SK-N-SH (cell line): ENCODE data around the gene PXDC1. TPM values are rescaled to one million over a fixed set of nuclear protein-coding genes. Genes with fewer than 3 reads are reported as not detected.

Experiments
- CTCF ChIA-PET: fragments of 300-600, 350-600 bp; formaldehyde crosslinking; extraction: SDS; loops from one replicate; lab custom pipeline; 2021; lab: Yijun Ruan, JAX
- POLR2A ChIA-PET: fragments of 350-600 bp; sonication (Branson Sonifier 250); formaldehyde crosslinking; extraction: SDS; loops from one replicate; lab custom pipeline; 2020; ENCODE audit warnings: antibody characterized with exemption, inconsistent platforms; lab: Yijun Ruan, JAX
- DNase-seq: peaks from one replicate; pipeline ENCODE4 v3.0.0; 2012
- H2AFZ ChIP-seq: fragments of 200-600 bp; sonication (generic); 2 replicates; pipeline ENCODE4 v1.8.1; 2016; ENCODE audit warnings: antibody characterized with exemption, mild to moderate bottlenecking, low read depth
- H3F3A ChIP-seq: fragments of 200-600 bp; sonication (generic); replicated peaks from 2 replicates; pipeline ENCODE3; 2016; ENCODE audit warnings: antibody characterized with exemption, mild to moderate bottlenecking; ENCODE audit not compliant: insufficient read depth
- H3K27ac ChIP-seq, 2 experiments: fragments of 200-500 bp in 1 of 2; fragments of 200-600 bp in 1 of 2; sonication (Bioruptor generic) in 1 of 2; sonication (generic), shearing (Covaris generic) in 1 of 2; 2 replicates each; pipeline versions ENCODE4 v1.5.1 to v1.6.1; 2014 to 2016; ENCODE audit warnings: low read depth in 2 of 2, inconsistent platforms in 1 of 2, low read length in 1 of 2, mild to moderate bottlenecking in 1 of 2, mixed read lengths in 1 of 2
- H3K27me3 ChIP-seq: fragments of 200-600 bp; sonication (generic), shearing (Covaris generic); 2 replicates; pipeline ENCODE4 v1.6.1; 2016; ENCODE audit warnings: mixed run types; ENCODE audit not compliant: insufficient read depth
- H3K36me3 ChIP-seq, 2 experiments: fragments of 200-500 bp in 1 of 2; fragments of 200-600 bp in 1 of 2; sonication (Bioruptor generic) in 1 of 2; sonication (generic) in 1 of 2; replicated peaks in 1 of 2; 2 replicates each; pipeline versions ENCODE3 to v1.5.1; 2014 to 2016; ENCODE audit warnings: low read length in 1 of 2, mild to moderate bottlenecking in 1 of 2; ENCODE audit not compliant: insufficient read depth in 2 of 2, control insufficient read depth in 1 of 2
- H3K4me1 ChIP-seq, 2 experiments: fragments of 200-500 bp in 1 of 2; fragments of 200-600 bp in 1 of 2; sonication (Bioruptor generic) in 1 of 2; sonication (generic), shearing (Covaris generic) in 1 of 2; 2 replicates each; pipeline versions ENCODE4 v1.5.1 to v1.6.1; 2014 to 2016; ENCODE audit warnings: low read depth in 1 of 2, low read length in 1 of 2, mixed run types in 1 of 2; ENCODE audit not compliant: insufficient read depth in 2 of 2, control insufficient read depth in 1 of 2
- H3K4me2 ChIP-seq: fragments of 200-600 bp; sonication (generic), shearing (Covaris generic); 2 replicates; pipeline ENCODE4 v1.6.1; 2017; ENCODE audit warnings: mixed run types
- H3K4me3 ChIP-seq, 2 experiments: fragments of 200-500 bp in 1 of 2; fragments of 200-600 bp in 1 of 2; sonication (Bioruptor generic) in 1 of 2; sonication (generic), shearing (Covaris generic) in 1 of 2; 2 replicates each; pipeline versions ENCODE4 v1.5.1 to v1.8.1; 2014 to 2016; ENCODE audit warnings: low read depth in 2 of 2, inconsistent platforms in 1 of 2, low read length in 1 of 2, mild to moderate bottlenecking in 1 of 2, mixed read lengths in 1 of 2, moderate library complexity in 1 of 2
- H3K79me2 ChIP-seq: fragments of 200-600 bp; sonication (generic); 2 replicates; pipeline ENCODE4 v1.8.1; 2017; ENCODE audit warnings: mild to moderate bottlenecking; ENCODE audit not compliant: insufficient read depth
- H3K9ac ChIP-seq: fragments of 200-600 bp; sonication (generic); 2 replicates; pipeline ENCODE4 v1.6.1; 2017; ENCODE audit warnings: mixed run types
- H3K9me2 ChIP-seq: fragments of 200-600 bp; sonication (generic); 2 replicates; pipeline ENCODE4 v1.6.1; 2017; ENCODE audit warnings: mixed run types
- H3K9me3 ChIP-seq: fragments of 200-600 bp; sonication (generic); 2 replicates; pipeline ENCODE4 v1.6.1; 2017; ENCODE audit warnings: mixed run types, mild to moderate bottlenecking, moderate library complexity
- H4K20me1 ChIP-seq: fragments of 200-600 bp; sonication (generic); 2 replicates; pipeline ENCODE4 v1.6.1; 2017; ENCODE audit warnings: mild to moderate bottlenecking, mixed run types; ENCODE audit not compliant: insufficient read depth
- FOXJ3 ChIP-seq: sonication (generic); formaldehyde crosslinking; IDR thresholded peaks from 2 replicates; pipeline ENCODE4 v1.5.1; 2020; ENCODE audit warnings: mild to moderate bottlenecking, missing genetic modification reagents
- GATA2 ChIP-seq: sonication (generic); formaldehyde crosslinking; IDR thresholded peaks from 2 replicates; pipeline ENCODE4 v1.5.0; 2020; ENCODE audit warnings: mild to moderate bottlenecking, missing genetic modification reagents
- MEF2A ChIP-seq: IDR thresholded peaks from 2 replicates; pipeline ENCODE4 v1.4.0; 2012; ENCODE audit warnings: low read depth, borderline replicate concordance
- NRF1 ChIP-seq: IDR thresholded peaks from 2 replicates; pipeline ENCODE4 v1.6.1; 2012; ENCODE audit warnings: low read depth, mild to moderate bottlenecking, low read length
- POLR2AphosphoS5 ChIP-seq: IDR thresholded peaks from 2 replicates; pipeline ENCODE4 v1.6.1; 2012; ENCODE audit warnings: low read depth, low read length
- RAD21 ChIP-seq: IDR thresholded peaks from 2 replicates; pipeline ENCODE4 v1.6.1; 2012; ENCODE audit warnings: mild to moderate bottlenecking, low read length
- RFX5 ChIP-seq: IDR thresholded peaks from 2 replicates; pipeline ENCODE4 v1.6.1; 2012; ENCODE audit warnings: mild to moderate bottlenecking, improper control_type of control experiment, low read length
- SIN3A ChIP-seq: IDR thresholded peaks from 2 replicates; pipeline ENCODE4 v1.6.1; 2012; ENCODE audit warnings: low read depth, mild to moderate bottlenecking, low read length, moderate library complexity, borderline replicate concordance
- TAF1 ChIP-seq: IDR thresholded peaks from 2 replicates; pipeline ENCODE4 v1.6.1; 2012; ENCODE audit warnings: low read depth, mild to moderate bottlenecking, low read length, moderate library complexity, borderline replicate concordance
- TCF12 ChIP-seq: IDR thresholded peaks from 2 replicates; pipeline ENCODE4 v1.4.0; 2012
- WGBS: methylation state at CpG from one replicate; pipeline ENCODE4 v1.1.6; 2017; ENCODE audit warnings: low lambda C conversion rate; 5-methylcytosine and 5-hydroxymethylcytosine counted together
- polyA plus RNA-seq, 3 experiments: library from polyadenylated mRNA; depleted of rRNA; stranded (reverse); fragments of >200 nt; gene quantifications; 2 replicates each; pipeline ENCODE4 v1.2.3, GENCODE V29; 2012
- TF ChIP-seq, protein P1 (sequence below): IDR thresholded peaks from 2 replicates; pipeline ENCODE4; 2012
- TF ChIP-seq, protein P2 (sequence below): fragments of 150-350 bp; IDR thresholded peaks from 2 replicates; pipeline ENCODE4 v1.6.1; 2016; ENCODE audit warnings: mild to moderate bottlenecking, low read depth, low read length
- TF ChIP-seq, protein P3 (sequence below): IDR thresholded peaks from 2 replicates; pipeline ENCODE4 v1.6.1; 2012; ENCODE audit warnings: mild to moderate bottlenecking, low read depth, low read length, moderate library complexity
- TF ChIP-seq, protein P4 (sequence below): IDR thresholded peaks from 2 replicates; pipeline ENCODE4 v1.4.0; 2012; ENCODE audit warnings: low read depth, borderline replicate concordance
- TF ChIP-seq, protein P5 (sequence below): fragments of 150-350 bp; IDR thresholded peaks from 2 replicates; pipeline ENCODE4 v1.6.1; 2017; ENCODE audit warnings: antibody characterized with exemption, low read length, low read depth, borderline replicate concordance

The PXDC1 gene
- polyA plus RNA-seq, 1 of the 3 experiments (the other 2 are of a cell fraction), result 14.1 TPM

DNA sequence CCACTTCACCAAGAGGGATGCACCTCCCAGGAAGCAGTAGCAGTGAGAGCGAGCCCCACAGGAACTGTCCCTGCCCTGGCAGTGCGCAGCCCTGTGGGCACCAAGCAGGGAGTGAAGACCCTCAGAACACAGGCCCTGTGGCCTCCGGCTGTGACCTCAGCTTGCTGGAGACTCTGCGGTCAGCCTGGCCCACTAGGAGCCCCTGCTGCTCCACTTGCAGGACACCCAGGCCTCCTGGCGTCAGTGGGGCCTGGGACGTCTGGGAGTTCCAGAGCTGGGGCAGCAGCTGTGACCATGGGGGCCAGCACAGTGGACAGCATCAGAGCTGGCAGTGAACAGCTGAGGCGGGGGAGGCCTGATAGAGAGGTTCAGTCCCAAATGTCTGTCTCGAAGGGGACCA, 28.3 kb downstream of the PXDC1 start (continued):
- no peak for TF ChIP-seq MEF2A
- TF ChIP-seq SIN3A, result no peak
- TF ChIP-seq, protein P1, sequence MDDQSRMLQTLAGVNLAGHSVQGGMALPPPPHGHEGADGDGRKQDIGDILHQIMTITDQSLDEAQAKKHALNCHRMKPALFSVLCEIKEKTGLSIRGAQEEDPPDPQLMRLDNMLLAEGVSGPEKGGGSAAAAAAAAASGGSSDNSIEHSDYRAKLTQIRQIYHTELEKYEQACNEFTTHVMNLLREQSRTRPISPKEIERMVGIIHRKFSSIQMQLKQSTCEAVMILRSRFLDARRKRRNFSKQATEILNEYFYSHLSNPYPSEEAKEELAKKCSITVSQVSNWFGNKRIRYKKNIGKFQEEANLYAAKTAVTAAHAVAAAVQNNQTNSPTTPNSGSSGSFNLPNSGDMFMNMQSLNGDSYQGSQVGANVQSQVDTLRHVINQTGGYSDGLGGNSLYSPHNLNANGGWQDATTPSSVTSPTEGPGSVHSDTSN, result no peak
- TF ChIP-seq GATA2 (CRISPR knock-in tag), result no peak
- TF ChIP-seq POLR2AphosphoS5, result no peak
- no peak for TF ChIP-seq NRF1

DNA sequence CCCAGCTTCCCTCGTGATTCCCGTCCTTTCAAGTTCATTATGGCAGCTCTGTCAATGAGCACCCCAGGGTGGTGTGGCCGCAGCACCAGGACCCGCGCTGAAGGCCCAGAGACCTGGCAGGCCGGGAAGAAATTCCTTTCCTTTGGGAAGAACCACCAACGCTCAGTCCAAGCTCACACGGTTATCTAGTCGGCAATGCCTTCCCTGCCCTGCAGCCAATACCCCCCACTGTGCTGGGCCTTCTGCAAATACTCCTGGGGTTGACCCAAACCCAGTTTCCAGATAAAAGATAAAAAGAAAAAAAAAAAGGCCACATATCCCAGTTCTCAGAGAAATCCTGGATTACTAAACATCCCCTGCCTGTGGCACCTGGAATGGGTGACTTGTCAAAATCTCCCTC, 28.7 kb downstream of the PXDC1 start:
- no peaks in the 10 kb centered on the region for H3K9me3 ChIP-seq
- H3K9me2 ChIP-seq, result no peaks in the 10 kb centered on the region
- peaks cover 35 to 62% of the 10 kb centered on the region in 2 experiments for H3K36me3 ChIP-seq
- H3K27me3 ChIP-seq, result no peaks in the 10 kb centered on the region
- H3K4me1 ChIP-seq, result no peaks in the 10 kb centered on the region
- peaks cover 12% of the 10 kb centered on the region for H3F3A ChIP-seq
- ChIA-PET POLR2A (no interaction called here), CTCF (interaction anchor here (0.9 to 2.4 kb wide), 2 partner anchors 9 to 17 kb away, joined by 3 to 10 read pairs; no protein-coding TSS in a partner anchor)
- 96% methylated on average over 6 of the region's 9 CpGs for WGBS
- no peak overlapping the region for H3K4me3 ChIP-seq
- no peak overlapping the region for H3K9ac ChIP-seq
- DNase-seq, result no peak
- no peak overlapping the region for H3K4me2 ChIP-seq
- TF ChIP-seq, protein P2, sequence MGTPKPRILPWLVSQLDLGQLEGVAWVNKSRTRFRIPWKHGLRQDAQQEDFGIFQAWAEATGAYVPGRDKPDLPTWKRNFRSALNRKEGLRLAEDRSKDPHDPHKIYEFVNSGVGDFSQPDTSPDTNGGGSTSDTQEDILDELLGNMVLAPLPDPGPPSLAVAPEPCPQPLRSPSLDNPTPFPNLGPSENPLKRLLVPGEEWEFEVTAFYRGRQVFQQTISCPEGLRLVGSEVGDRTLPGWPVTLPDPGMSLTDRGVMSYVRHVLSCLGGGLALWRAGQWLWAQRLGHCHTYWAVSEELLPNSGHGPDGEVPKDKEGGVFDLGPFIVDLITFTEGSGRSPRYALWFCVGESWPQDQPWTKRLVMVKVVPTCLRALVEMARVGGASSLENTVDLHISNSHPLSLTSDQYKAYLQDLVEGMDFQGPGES, result no peak
- TF ChIP-seq, protein P3, sequence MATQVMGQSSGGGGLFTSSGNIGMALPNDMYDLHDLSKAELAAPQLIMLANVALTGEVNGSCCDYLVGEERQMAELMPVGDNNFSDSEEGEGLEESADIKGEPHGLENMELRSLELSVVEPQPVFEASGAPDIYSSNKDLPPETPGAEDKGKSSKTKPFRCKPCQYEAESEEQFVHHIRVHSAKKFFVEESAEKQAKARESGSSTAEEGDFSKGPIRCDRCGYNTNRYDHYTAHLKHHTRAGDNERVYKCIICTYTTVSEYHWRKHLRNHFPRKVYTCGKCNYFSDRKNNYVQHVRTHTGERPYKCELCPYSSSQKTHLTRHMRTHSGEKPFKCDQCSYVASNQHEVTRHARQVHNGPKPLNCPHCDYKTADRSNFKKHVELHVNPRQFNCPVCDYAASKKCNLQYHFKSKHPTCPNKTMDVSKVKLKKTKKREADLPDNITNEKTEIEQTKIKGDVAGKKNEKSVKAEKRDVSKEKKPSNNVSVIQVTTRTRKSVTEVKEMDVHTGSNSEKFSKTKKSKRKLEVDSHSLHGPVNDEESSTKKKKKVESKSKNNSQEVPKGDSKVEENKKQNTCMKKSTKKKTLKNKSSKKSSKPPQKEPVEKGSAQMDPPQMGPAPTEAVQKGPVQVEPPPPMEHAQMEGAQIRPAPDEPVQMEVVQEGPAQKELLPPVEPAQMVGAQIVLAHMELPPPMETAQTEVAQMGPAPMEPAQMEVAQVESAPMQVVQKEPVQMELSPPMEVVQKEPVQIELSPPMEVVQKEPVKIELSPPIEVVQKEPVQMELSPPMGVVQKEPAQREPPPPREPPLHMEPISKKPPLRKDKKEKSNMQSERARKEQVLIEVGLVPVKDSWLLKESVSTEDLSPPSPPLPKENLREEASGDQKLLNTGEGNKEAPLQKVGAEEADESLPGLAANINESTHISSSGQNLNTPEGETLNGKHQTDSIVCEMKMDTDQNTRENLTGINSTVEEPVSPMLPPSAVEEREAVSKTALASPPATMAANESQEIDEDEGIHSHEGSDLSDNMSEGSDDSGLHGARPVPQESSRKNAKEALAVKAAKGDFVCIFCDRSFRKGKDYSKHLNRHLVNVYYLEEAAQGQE, result no peak
- TF ChIP-seq SIN3A, result no peak
- TF ChIP-seq RAD21, result no peak
- TF ChIP-seq, protein P4, sequence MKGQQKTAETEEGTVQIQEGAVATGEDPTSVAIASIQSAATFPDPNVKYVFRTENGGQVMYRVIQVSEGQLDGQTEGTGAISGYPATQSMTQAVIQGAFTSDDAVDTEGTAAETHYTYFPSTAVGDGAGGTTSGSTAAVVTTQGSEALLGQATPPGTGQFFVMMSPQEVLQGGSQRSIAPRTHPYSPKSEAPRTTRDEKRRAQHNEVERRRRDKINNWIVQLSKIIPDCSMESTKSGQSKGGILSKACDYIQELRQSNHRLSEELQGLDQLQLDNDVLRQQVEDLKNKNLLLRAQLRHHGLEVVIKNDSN, result no peak
- TF ChIP-seq, protein P5, sequence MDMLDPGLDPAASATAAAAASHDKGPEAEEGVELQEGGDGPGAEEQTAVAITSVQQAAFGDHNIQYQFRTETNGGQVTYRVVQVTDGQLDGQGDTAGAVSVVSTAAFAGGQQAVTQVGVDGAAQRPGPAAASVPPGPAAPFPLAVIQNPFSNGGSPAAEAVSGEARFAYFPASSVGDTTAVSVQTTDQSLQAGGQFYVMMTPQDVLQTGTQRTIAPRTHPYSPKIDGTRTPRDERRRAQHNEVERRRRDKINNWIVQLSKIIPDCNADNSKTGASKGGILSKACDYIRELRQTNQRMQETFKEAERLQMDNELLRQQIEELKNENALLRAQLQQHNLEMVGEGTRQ, result no peak
- no peak for TF ChIP-seq FOXJ3
- no peak for TF ChIP-seq TCF12
- no peak for TF ChIP-seq TAF1
- TF ChIP-seq, protein P1, result no peak
- TF ChIP-seq RFX5, result no peak
- no peak overlapping the region for H2AFZ ChIP-seq
- peaks cover 52% of the 10 kb centered on the region for H4K20me1 ChIP-seq
- peaks cover 27% of the 10 kb centered on the region; the same call in 1 of the 2 replicates for H3K79me2 ChIP-seq
- H3K27ac ChIP-seq, result no peak overlapping the region
